Ovary (tissue), 3 donors: ENCODE measurements around the gene SRP68.

ENCODE experiments used
- EP300 ChIP-seq: sonication (generic); formaldehyde crosslinking; IDR thresholded peaks from one replicate; pipeline ENCODE4 v1.6.1; 2017; ENCODE audit warnings: antibody characterized with exemption
- POLR2A ChIP-seq: fragments of 450-650 bp; IDR thresholded peaks from one replicate; pipeline ENCODE4 v1.6.1; 2017; ENCODE audit warnings: antibody characterized with exemption, mild to moderate bottlenecking, moderate library complexity
- TF ChIP-seq, protein P1 (sequence below), 3 donors: fragments of 450-650 bp in 2 of 3; fragments of 200-600 bp in 1 of 3; IDR thresholded peaks; one replicate each; pipeline versions ENCODE4 v1.5.1 to v1.8.0; 2016 to 2022; ENCODE audit warnings: antibody characterized with exemption in 3 of 3, mild to moderate bottlenecking in 1 of 3
- donor health status: DM: no; HTN: no; CAD: no.

DNA sequence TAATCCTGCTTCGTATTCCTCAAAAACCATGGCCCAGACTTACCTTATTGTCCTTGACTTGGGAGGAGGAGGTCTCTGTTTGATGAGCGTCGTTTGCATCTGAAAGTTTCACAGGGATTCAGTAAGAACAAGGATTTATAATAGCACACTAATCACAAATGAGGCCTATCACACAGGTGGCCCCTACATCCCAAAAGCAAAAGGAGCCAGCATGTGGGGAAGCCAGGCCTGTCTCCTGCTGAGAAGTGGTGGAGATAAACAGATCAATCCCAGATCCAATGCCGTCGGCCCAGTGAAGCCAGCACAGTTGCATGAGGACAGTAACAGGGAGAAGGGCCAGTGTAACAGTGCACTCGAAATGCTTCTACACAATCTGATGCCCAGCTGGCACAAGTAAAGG lies 31.9 kb downstream of the SRP68 start:
- TF ChIP-seq, protein P1, sequence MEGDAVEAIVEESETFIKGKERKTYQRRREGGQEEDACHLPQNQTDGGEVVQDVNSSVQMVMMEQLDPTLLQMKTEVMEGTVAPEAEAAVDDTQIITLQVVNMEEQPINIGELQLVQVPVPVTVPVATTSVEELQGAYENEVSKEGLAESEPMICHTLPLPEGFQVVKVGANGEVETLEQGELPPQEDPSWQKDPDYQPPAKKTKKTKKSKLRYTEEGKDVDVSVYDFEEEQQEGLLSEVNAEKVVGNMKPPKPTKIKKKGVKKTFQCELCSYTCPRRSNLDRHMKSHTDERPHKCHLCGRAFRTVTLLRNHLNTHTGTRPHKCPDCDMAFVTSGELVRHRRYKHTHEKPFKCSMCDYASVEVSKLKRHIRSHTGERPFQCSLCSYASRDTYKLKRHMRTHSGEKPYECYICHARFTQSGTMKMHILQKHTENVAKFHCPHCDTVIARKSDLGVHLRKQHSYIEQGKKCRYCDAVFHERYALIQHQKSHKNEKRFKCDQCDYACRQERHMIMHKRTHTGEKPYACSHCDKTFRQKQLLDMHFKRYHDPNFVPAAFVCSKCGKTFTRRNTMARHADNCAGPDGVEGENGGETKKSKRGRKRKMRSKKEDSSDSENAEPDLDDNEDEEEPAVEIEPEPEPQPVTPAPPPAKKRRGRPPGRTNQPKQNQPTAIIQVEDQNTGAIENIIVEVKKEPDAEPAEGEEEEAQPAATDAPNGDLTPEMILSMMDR (IDR thresholded peaks at IDR 0.05): no peak
- TF ChIP-seq POLR2A (no peak), EP300 (no peak)
